Activated CD4-positive, alpha-beta T cell treated with anti-CD3 and anti-CD28 coated beads, Interleukin-2, amount 50 U/mL, for 16 hours (primary cell): Measurements from ENCODE around the gene IL1RAP.
A peak's percentile ranks its signal among the peaks of the same experiment; 100 is the strongest.

Experiments
- DNase-seq: peaks from one replicate; pipeline ENCODE4 v3.0.0-alpha.2; 2020

Gene IL1RAP

GRCh38 chr3:190680691-190681090 is 166.8 kb downstream of the IL1RAP start:
- DNase-seq, result no peak

GRCh38 chr3:190684776-190685175 is 170.9 kb downstream of the IL1RAP start:
- no peak for DNase-seq

GRCh38 chr3:190686011-190686410 is 172.1 kb downstream of the IL1RAP start:
- DNase-seq, result no peak

- no peak for DNase-seq
Measured at GRCh38 chr3:190690246-190690645, 176.4 kb downstream of the IL1RAP start.

- DNase-seq, result no peak
Measured at GRCh38 chr3:190692256-190692655, 178.4 kb downstream of the IL1RAP start.

- no peak for DNase-seq
Measured at GRCh38 chr3:190694335-190695001, 180.6 kb downstream of the IL1RAP start.

- DNase-seq, result no peak
Measured at GRCh38 chr3:190695225-190695624, 181.3 kb downstream of the IL1RAP start.

GRCh38 chr3:190695994-190696393 is 182.1 kb downstream of the IL1RAP start:
- DNase-seq, result no peak

- DNase-seq, result peak; percentile 33
Measured at GRCh38 chr3:190696777-190697501, 183.1 kb downstream of the IL1RAP start.

GRCh38 chr3:190697502-190697830 is 183.6 kb downstream of the IL1RAP start:
- DNase-seq, result no peak

GRCh38 chr3:190697901-190698300 is 184.0 kb downstream of the IL1RAP start:
- DNase-seq, result no peak

GRCh38 chr3:190699776-190700175 is 185.9 kb downstream of the IL1RAP start:
- no peak for DNase-seq

GRCh38 chr3:190701096-190701532 is 187.2 kb downstream of the IL1RAP start:
- peak; percentile 33 for DNase-seq

- peak; percentile 30 for DNase-seq
Measured at GRCh38 chr3:190706582-190706981, 192.7 kb downstream of the IL1RAP start.
